ENCODE data around the gene ARHGAP25.
A peak's percentile ranks its signal among the peaks of the same experiment; 100 is the strongest.

The ARHGAP25 gene

GRCh38 chr2:68827666-68828065 is 93.1 kb downstream of the ARHGAP25 start:
- DNase-seq (ENCODE audit: low read depth in 4 of 4, low spot score in 1 of 4): no peak

DNA sequence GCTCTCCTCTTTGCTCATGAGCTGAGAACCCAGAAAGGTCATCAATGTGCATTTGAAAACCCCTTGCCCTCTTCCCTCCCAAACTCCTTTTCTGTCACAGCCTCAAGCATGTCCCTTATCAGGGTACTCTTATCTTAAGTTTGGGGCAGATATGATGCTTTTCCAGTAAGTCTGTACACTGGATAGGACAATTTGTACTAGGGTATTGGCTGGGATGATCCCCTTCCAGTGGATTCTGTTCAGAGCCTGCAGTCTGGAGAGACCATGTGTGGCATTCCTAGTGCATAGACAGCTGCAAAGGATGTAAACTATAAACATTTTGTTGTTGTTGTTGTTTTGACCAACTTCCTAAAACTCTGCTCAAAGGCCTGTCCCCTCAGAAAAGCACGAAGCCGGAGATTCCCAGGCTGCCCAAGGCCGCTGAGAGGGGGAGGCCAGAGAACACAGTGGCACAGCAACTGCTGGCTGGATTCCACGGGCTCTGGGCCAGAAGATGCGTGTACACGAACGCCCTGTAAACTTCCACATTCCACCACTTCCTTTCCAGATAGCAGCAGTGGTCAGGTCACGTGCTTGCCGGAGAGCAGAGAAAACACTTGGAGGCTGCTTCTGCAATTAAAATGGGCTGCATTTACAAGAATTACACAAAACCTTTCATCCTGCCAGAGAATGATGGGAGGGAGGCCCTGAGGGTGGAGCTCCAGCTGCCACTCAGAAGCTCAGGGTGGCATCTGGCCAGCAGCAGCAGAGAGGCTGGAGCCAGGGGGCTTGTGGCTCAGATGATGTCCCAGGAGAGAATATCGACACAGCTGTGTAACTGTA is 94.5 kb downstream of the ARHGAP25 start:
- DNase-seq (ENCODE audit: low read depth in 4 of 4, low spot score in 1 of 4): peak in 2 of 4 experiments; percentile 17 to 40

DNA sequence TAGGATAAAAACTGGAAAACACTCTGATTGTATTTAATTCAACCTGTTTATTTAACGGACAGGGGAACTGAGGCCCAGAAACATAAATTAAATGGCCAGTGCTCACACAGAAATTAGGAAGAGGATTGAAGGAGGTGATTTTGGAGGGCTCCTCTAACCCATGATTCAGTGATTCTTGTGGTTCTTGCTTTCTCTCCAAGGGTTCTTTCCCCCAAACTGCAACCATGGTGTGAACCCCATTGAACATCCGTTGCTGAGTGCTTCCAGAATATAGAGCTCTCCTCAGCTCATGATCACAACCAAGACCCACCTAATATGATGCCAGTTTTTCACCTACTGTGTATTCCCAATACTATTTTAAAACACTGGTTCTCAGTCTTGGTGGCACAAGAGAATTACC is 95.1 kb downstream of the ARHGAP25 start:
- no peak for DNase-seq (ENCODE audit: low read depth in 4 of 4, low spot score in 1 of 4)

DNA sequence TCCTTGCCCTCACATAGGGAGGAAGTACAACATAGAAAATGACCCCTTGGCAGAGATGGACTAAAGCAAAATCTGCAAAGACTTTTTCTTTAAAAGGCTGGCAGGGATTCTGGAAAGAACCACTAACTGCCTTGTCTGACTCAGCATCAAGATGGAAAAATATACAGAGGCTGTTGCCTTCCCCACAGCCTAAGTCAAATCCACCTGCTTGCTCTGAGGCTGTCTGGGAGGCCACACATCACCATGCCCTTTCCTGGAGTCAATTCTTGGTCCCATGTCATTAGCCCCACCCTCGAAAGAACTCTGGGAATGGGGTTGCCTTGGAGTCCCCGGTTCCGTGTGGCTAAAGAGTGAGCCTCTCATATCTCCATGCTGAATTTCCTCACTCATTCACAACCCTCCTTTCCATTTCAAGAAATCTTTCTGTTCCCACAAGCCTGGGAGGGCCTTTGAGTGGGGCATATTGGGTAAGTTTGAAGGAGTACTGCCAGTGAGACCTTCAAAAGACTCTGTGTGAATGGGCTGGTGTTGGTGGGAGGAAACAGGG is 97.1 kb downstream of the ARHGAP25 start:
- DNase-seq (ENCODE audit: low read depth in 4 of 4, low spot score in 1 of 4): no peak

GRCh38 chr2:68832233-68832869 is 97.7 kb downstream of the ARHGAP25 start:
- DNase-seq (ENCODE audit: low read depth in 4 of 4, low spot score in 1 of 4): peak in 1 of 4 experiments; percentile 17

GRCh38 chr2:68833162-68833561 is 98.6 kb downstream of the ARHGAP25 start:
- no peak for DNase-seq (ENCODE audit: low read depth in 4 of 4, low spot score in 1 of 4)

- DNase-seq (ENCODE audit: low read depth in 4 of 4, low spot score in 1 of 4): no peak
Measured at GRCh38 chr2:68834737-68835376, 100.2 kb downstream of the ARHGAP25 start.

DNA sequence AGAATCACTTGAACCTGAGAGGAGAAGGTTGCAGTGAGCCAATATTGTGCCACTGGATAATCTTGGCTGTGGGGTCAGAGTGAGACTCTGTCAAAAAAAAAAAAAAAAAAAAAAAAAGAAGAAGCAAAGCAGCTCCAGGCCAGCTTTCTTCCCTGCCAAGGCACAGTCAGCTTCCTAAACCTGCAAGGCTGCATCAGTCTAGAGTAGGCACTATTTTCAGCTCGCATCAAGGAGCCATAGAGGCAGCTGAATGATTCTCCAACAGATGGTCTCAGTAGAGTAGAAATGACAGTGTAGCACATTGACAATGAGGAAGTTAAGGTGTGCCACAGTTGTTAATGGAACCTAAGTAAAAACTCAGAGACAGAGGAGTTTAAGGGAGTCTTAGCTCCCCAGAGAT is 101.0 kb downstream of the ARHGAP25 start:
- no peak for DNase-seq (ENCODE audit: low read depth in 4 of 4, low spot score in 1 of 4)

DNA sequence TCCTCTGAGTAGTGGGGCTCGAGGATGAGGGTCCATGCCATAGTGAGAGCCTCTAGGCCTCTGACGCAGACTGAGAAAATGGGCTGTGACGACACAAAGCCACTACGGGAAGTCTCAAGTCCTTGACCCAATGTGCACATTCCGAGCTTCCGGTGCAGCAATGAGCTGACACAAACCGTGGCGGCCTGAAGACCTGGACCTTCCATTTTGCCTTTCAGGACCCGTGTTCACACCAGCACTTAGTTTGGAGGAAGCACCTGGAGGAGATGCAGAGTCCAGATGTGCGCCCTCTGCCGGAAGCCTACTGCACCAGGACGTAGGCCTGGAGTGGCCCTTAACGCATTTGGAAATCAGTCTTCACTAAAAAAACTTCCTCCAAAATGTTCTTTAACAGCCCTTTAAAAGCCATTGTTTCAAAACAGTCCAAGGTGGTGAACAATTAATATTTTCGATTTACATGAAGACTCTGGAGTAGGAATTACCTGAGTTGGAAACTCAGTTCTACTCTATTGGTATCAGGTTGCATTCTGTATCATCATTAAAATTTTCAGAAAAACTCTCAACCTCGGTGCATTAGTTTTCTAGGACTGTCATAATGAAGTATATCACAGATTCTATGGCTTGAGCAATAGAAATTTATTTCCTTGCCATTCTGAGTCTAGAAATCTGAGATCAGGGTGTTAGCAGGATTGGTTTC is 102.7 kb downstream of the ARHGAP25 start:
- DNase-seq (ENCODE audit: low read depth in 4 of 4, low spot score in 1 of 4): peak in 3 of 4 experiments; percentile 49 to 51 (median 50)

DNA sequence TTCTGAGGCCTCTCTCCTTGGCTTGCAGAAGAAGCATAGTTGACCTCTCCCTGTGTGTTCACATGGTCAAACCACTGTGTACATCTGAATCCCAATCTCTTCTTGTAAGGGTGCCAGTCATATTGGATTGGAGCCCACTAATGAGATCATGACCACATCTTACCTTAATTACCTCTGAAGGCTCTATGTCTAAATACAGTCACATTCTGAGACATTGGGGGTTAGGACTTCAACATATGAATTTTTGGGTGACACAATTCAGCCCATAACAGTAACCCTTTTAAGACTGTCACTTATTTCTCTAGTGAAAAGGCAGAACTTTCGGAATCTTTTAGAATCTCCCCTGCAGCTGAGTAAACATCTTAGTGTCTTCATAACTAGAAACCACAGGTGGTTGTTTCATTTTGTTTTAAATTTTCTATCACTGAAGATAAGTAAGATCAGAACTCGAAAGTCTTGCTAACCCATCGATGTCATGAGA is 103.3 kb downstream of the ARHGAP25 start:
- no peak for DNase-seq (ENCODE audit: low read depth in 4 of 4, low spot score in 1 of 4)

GRCh38 chr2:68838641-68839040 is 104.0 kb downstream of the ARHGAP25 start:
- DNase-seq (ENCODE audit: low read depth in 4 of 4, low spot score in 1 of 4): no peak

DNA sequence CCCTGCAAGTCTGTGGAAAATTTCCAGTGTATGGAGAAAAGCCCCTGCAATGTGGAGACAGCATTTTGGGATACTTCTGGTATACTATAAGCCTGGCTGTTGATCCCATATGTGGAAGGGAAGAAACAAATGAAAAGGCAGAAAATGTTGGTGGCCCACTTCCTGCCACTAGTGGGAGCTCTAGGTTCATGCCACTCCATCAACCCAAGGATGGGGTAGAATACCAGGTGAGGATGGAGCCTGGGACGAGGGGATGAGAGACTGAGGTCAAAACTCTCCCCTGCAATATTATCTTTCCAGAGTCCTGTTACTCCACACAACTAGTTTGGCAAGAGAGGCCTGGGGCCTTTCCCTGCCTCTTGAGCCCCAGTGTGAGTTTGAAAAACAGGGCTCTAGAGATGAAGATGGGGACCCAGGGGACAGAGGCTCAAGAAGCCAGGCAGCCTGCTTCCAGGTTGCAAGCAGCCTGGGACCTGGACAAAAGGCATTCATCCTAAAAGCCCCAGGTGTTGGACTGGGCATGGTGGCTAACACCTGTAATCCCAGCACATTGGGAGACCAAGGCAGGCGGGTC is 104.7 kb downstream of the ARHGAP25 start:
- no peak for DNase-seq (ENCODE audit: low read depth in 4 of 4, low spot score in 1 of 4)

DNA sequence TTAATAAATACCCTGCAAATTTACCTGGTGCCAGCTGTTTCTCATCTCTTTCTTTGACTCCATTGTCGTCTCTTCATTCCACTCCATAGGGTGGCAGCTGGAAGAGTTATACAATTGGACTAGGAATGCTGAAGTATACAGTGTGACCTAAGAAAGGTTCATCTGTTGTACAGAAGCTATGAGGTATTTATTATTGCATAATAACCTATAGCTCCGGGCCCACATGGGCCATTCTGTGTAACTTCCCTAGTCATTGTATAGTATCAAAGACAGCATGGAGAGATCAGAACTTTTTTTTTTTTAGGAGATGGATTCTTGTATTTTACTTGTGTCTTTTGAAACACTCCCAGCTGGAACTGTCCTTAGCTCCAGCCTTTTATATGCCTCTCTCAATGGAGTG is 110.4 kb downstream of the ARHGAP25 start:
- DNase-seq (ENCODE audit: low read depth in 4 of 4, low spot score in 1 of 4): no peak

GRCh38 chr2:68846091-68846490 is 111.5 kb downstream of the ARHGAP25 start:
- DNase-seq (ENCODE audit: low read depth in 4 of 4, low spot score in 1 of 4): no peak

- no peak for DNase-seq (ENCODE audit: low read depth in 4 of 4, low spot score in 1 of 4)
Measured at GRCh38 chr2:68847751-68848150, 113.1 kb downstream of the ARHGAP25 start.

DNA sequence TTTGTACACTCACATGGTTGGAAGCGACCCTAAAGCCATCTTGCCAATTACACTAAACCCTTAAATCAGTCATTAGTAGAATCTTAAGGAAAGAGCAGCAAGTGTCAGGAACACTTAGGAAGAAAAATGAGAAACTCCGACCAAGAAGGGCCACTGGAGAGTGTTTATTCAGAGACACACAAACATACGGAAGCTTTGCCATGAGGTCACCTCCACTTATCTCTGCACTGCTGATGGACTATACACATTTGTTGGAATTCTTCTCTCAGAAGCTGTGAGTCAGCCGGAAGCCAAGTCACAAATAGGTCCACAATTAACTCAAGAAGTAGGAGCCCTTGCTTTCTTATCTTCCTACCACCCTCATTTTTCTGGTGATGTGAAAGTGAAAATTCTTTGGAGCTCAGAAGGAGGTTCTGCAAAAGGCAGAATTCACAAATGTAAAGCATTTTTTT is 115.0 kb downstream of the ARHGAP25 start:
- DNase-seq (ENCODE audit: low read depth in 4 of 4, low spot score in 1 of 4): no peak

DNA sequence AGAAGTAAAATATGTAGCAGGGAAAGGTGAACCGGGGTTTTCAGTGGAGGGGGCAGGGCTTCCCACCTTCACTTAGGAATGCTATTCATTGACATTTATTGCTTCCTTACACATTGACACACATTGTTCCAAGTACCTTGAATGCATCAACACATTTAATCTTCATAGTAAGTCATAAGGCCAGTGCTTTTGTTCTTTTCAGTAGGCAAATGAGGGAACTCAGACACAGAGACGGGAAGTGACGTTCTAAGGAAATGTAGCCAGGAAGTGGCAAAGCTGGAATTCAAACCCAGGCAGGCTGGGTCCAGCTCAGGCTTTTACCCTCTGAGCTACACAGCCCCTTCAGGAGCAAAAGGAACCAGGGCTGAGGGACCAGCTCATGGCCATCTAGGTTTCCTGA is 115.9 kb downstream of the ARHGAP25 start:
- DNase-seq (ENCODE audit: low read depth in 4 of 4, low spot score in 1 of 4): no peak

GRCh38 chr2:68853035-68853434 is 118.4 kb downstream of the ARHGAP25 start:
- DNase-seq (ENCODE audit: low read depth in 4 of 4, low spot score in 1 of 4): no peak

DNA sequence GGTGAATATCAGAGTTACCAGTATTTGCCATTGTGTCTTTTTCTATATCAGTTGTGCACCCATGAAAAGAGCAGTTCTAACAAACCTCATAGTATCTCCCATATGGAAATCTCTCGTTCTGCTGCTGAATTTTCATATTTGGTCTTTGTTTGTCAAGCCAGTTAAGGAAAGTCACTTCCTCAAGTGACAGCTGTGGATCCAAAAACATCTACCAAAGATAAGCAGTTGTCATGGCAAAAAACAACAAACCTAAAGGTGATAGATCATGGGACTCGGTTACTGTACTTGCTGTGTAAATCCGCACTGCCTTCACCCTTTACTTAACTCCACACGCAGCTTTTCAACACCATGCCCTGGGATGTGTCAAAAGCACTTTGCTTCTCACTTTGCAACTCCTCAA is 119.3 kb downstream of the ARHGAP25 start:
- DNase-seq (ENCODE audit: low read depth in 4 of 4, low spot score in 1 of 4): no peak

DNA sequence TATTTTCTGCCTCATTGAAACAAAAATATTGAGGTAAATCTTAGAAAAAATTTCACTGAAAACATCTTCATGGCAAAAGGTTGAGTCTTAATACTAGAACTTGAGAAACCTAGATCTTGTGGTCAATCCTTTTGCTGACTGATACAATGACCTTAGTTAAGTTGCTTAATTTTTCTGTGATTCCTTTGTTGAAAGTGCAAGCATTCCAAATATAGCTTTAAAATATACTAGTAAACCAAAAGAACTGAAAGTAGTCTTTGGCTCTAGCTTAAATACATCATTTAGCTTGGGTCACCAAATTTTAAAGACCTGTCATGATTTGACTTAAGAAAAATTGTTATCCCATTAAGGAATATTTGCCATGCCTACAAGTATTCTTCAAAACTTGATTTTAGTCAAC is 119.9 kb downstream of the ARHGAP25 start:
- DNase-seq (ENCODE audit: low read depth in 4 of 4, low spot score in 1 of 4): no peak

DNA sequence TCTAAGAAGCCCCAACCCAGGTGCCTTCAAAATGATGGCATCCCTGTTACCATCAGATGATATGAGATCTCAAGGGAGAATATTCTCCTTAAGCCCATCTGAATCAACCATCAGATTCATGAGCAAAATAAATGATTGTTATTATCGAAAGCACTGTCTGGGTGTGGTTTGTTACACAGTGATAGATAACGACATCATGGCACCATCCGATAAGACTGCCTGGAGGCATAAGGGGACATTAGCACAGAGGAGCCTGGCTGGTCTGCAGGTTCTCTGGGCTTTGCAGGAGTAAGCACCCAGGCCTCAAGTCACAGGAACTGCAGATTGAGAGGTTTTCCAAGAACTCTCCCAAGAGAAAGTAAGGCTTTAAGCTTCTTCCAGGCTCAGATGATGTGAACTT is 120.9 kb downstream of the ARHGAP25 start:
- DNase-seq (ENCODE audit: low read depth in 4 of 4, low spot score in 1 of 4): no peak

Measured in stimulated activated CD4-positive, alpha-beta T cell treated with anti-CD3 and anti-CD28 coated beads, Interleukin-1b, Interleukin-23, amount 100 ng/mL, for 24 hours (primary cell).